ENCODE measurements around the gene GRM1. TPM values are rescaled to one million over a fixed set of nuclear protein-coding genes. Genes with fewer than 3 reads are reported as not detected.

GRM1 gene
- total and polyA plus RNA-seq, 2 donors (not counting 3 experiments of a cell fraction or from before 2014, with no cell fraction given): 0.07 TPM; not detected in 1

GRCh38 chr6:146441907-146442306 lies 413.0 kb downstream of the GRM1 start:
- Histone ChIP-seq H4K20me1 (replicated peaks; ENCODE audit: control insufficient read depth, extremely low read depth, insufficient read depth, low read length) (no peaks in the 10 kb centered on the region), H3K9ac (replicated peaks; ENCODE audit: extremely low read depth, insufficient read depth, low read length) (no peak overlapping the region), H3K4me1 (ENCODE audit: control insufficient read depth, extremely low read depth, insufficient read depth, low read length) (no peaks in the 10 kb centered on the region), H3K9me1 (replicated peaks; ENCODE audit: control insufficient read depth, extremely low read depth, insufficient read depth, low read length) (no peaks in the 10 kb centered on the region), H3K79me2 (ENCODE audit: control insufficient read depth, insufficient read depth, low read length) (no peaks in the 10 kb centered on the region), H3K4me2 (ENCODE audit: insufficient read depth, low read length) (no peak overlapping the region), H2AFZ (ENCODE audit: low read depth, low read length) (no peak overlapping the region), H3K4me3 (replicated peaks in 1 of 3; ENCODE audit: insufficient read depth in 1 of 3, low read depth in 1 of 3, low read length in 3 of 3) (no peak overlapping the region), H3K36me3 (ENCODE audit: control insufficient read depth in 2 of 2, extremely low read depth in 1 of 2, insufficient read depth in 2 of 2, low read length in 2 of 2) (no peaks in the 10 kb centered on the region), H3K27ac (ENCODE audit: insufficient read depth, low read depth, low read length) (no peak overlapping the region), H3K27me3 (ENCODE audit: control insufficient read depth in 2 of 2, insufficient read depth in 2 of 2, low read length in 2 of 2) (no peaks in the 10 kb centered on the region), H3K9me3 (replicated peaks; ENCODE audit: control insufficient read depth, insufficient read depth, low read length) (no peaks in the 10 kb centered on the region)
- ChIA-PET CTCF (no interaction called here), POLR2A (no interaction called here)
- dilution Hi-C loops (cut with MboI; ENCODE audit: extremely low pct_ligation_motif_present, low sequenced_read_pairs): no loop called here
- DNase-seq (ENCODE audit: low read depth, low spot score): no peak
- FAIRE-seq: no peak
- TF ChIP-seq MAX (IDR thresholded peaks at IDR 0.05; ENCODE audit: insufficient read depth, insufficient read length) (no peak), POLR2AphosphoS5 (IDR thresholded peaks at IDR 0.05; ENCODE audit: insufficient read depth, low read depth, low read length) (no peak), JUN (IDR thresholded peaks at IDR 0.05; ENCODE audit: borderline replicate concordance, insufficient read depth, insufficient read length, low read depth) (no peak), FOS (IDR thresholded peaks at IDR 0.05; ENCODE audit: borderline replicate concordance, insufficient read depth, low read length) (no peak), CTCF (IDR thresholded peaks at IDR 0.05; ENCODE audit: extremely low read depth in 1 of 2, insufficient read depth in 1 of 2, low read depth in 1 of 2, low read length in 2 of 2) (no peak), MYC (IDR thresholded peaks at IDR 0.05; ENCODE audit: low read depth, low read length) (no peak), EZH2 (IDR thresholded peaks at IDR 0.05; ENCODE audit: borderline replicate concordance, low read depth, low read length, severe bottlenecking) (no peak), POLR2A (IDR thresholded peaks at IDR 0.05; ENCODE audit: low read depth, low read length) (no peak), GATA2 (IDR thresholded peaks at IDR 0.05; ENCODE audit: insufficient read depth, insufficient read length, low read depth, low read length) (no peak)
- BruUV-seq (replicated peaks): no TSS peak
- intact Hi-C loops (cut with micrococcal nuclease): no loop called here

All from endothelial cell of umbilical vein (primary cell).